ENCODE data around the gene CDA. TPM values are rescaled to one million over a fixed set of nuclear protein-coding genes. Genes with fewer than 3 reads are reported as not detected.

The CDA gene
- total RNA-seq, 1 experiment from 2014 or later: 0.62 TPM

DNA sequence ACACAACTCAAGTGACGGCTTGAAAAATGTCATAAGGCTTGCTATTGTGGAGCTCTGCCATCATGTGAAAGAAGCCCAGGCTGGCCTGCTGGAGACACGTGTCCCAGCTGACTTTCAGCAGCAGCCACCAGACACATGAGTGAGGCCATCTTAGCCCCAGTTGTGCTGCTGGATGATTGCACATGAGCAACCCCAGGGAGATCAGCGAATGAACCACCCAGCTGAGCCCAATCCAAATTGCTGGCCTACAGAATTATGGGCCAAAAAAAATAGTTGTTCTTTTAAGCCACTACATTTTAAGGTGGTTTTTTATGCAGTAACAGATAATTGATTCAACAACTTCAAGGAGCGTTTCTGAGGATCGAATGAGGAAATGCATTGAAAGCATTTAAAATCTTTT lies 17.5 kb upstream of the CDA start:
- CTCF ChIA-PET: no interaction called here
- 0 out of 2 replicates have a peak, but pooled peaks cover 3% of the 10 kb centered on the region for H3K4me1 ChIP-seq (ENCODE audit: control insufficient read depth, insufficient read depth, low read length)
- no peaks in the 10 kb centered on the region for H3K36me3 ChIP-seq (ENCODE audit: control insufficient read depth, insufficient read depth, low read length)
- TF ChIP-seq SIN3A (IDR thresholded peaks at IDR 0.05; ENCODE audit: borderline replicate concordance, insufficient read depth, low read depth, low read length): no peak
- TF ChIP-seq POLR2AphosphoS5 (IDR thresholded peaks at IDR 0.05; ENCODE audit: low read depth, low read length): no peak
- TF ChIP-seq, protein P1, sequence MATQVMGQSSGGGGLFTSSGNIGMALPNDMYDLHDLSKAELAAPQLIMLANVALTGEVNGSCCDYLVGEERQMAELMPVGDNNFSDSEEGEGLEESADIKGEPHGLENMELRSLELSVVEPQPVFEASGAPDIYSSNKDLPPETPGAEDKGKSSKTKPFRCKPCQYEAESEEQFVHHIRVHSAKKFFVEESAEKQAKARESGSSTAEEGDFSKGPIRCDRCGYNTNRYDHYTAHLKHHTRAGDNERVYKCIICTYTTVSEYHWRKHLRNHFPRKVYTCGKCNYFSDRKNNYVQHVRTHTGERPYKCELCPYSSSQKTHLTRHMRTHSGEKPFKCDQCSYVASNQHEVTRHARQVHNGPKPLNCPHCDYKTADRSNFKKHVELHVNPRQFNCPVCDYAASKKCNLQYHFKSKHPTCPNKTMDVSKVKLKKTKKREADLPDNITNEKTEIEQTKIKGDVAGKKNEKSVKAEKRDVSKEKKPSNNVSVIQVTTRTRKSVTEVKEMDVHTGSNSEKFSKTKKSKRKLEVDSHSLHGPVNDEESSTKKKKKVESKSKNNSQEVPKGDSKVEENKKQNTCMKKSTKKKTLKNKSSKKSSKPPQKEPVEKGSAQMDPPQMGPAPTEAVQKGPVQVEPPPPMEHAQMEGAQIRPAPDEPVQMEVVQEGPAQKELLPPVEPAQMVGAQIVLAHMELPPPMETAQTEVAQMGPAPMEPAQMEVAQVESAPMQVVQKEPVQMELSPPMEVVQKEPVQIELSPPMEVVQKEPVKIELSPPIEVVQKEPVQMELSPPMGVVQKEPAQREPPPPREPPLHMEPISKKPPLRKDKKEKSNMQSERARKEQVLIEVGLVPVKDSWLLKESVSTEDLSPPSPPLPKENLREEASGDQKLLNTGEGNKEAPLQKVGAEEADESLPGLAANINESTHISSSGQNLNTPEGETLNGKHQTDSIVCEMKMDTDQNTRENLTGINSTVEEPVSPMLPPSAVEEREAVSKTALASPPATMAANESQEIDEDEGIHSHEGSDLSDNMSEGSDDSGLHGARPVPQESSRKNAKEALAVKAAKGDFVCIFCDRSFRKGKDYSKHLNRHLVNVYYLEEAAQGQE (IDR thresholded peaks at IDR 0.05; ENCODE audit: insufficient read depth in 1 of 2, low read depth in 2 of 2, low read length in 1 of 2): no peak
- no peak for TF ChIP-seq CTCF (IDR thresholded peaks at IDR 0.05)
- TF ChIP-seq TCF7L2 (IDR thresholded peaks at IDR 0.05; ENCODE audit: low read depth, low read length): no peak
- intact Hi-C loops (cut with micrococcal nuclease; ENCODE audit: unreplicated experiment) (no loop called here), in situ Hi-C loops (cut with HindIII; ENCODE audit: low pct_unique_long_range_greater_than_20kb, low sequenced_read_pairs) (no loop called here)
- ATAC-seq (no peak), DNase-seq (ENCODE audit: low read depth, low spot score) (no peak)
- H3K27ac ChIP-seq (ENCODE audit: low read length): no peak overlapping the region
- H3K4me3 ChIP-seq (ENCODE audit: low read depth in 2 of 2, low read length in 2 of 2): no peak overlapping the region
- no TSS peak for BruUV-seq (replicated peaks)
- POLR2A ChIA-PET: no interaction called here
- no peaks in the 10 kb centered on the region for H3K27me3 ChIP-seq (ENCODE audit: control insufficient read depth, insufficient read depth, low read length)
- peaks cover 5% of the 10 kb centered on the region; the same call in 1 of the 2 replicates for H3K9me3 ChIP-seq (ENCODE audit: control insufficient read depth, insufficient read depth, low read depth, low read length)

DNA sequence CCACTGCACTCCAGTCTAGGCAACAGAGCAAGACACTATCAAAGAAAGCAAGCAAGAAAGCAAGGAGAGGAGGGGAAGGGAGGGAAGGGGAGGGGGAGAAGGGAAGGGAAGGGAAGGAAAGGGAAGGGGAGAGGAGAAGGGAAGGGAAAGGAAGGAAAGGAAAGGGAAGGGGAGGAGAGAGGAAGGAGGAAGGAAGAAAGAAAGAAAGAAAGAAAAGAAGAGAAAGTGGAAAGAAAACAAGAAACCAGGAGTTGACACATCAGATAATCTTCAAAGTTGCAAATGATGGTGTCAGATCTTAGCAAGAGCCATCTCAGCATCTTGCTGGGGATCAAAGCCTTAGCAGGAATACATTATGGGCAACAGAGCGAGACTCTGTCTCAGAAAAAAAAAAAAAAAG lies 14.9 kb upstream of the CDA start:
- Histone ChIP-seq H3K36me3 (ENCODE audit: control insufficient read depth, insufficient read depth, low read length) (no peaks in the 10 kb centered on the region), H3K9me3 (ENCODE audit: control insufficient read depth, insufficient read depth, low read depth, low read length) (peaks cover 5% of the 10 kb centered on the region; the same call in 1 of the 2 replicates), H3K27ac (ENCODE audit: low read length) (no peak overlapping the region), H3K4me3 (ENCODE audit: low read depth in 2 of 2, low read length in 2 of 2) (no peak overlapping the region), H3K4me1 (ENCODE audit: control insufficient read depth, insufficient read depth, low read length) (0 out of 2 replicates have a peak, but pooled peaks cover 3% of the 10 kb centered on the region), H3K27me3 (ENCODE audit: control insufficient read depth, insufficient read depth, low read length) (no peaks in the 10 kb centered on the region)
- CTCF ChIA-PET: interaction anchor here (1.1 kb wide), 1 partner anchor 59 kb away, joined by 5 read pairs; no protein-coding TSS in a partner anchor
- BruUV-seq (replicated peaks): no TSS peak
- POLR2A ChIA-PET: no interaction called here
- in situ Hi-C loops (cut with HindIII; ENCODE audit: low pct_unique_long_range_greater_than_20kb, low sequenced_read_pairs) (no loop called here), intact Hi-C loops (cut with micrococcal nuclease; ENCODE audit: unreplicated experiment) (no loop called here)
- DNase-seq (ENCODE audit: low read depth, low spot score) (no peak), ATAC-seq (no peak)
- TF ChIP-seq CTCF (IDR thresholded peaks at IDR 0.05) (no peak), POLR2AphosphoS5 (IDR thresholded peaks at IDR 0.05; ENCODE audit: low read depth, low read length) (no peak), SIN3A (IDR thresholded peaks at IDR 0.05; ENCODE audit: borderline replicate concordance, insufficient read depth, low read depth, low read length) (no peak), TCF7L2 (IDR thresholded peaks at IDR 0.05; ENCODE audit: low read depth, low read length) (no peak)
- TF ChIP-seq, protein P1 (IDR thresholded peaks at IDR 0.05; ENCODE audit: insufficient read depth in 1 of 2, low read depth in 2 of 2, low read length in 1 of 2): no peak

Measured in Panc1 (cell line).